Type B pancreatic cell (in vitro differentiated cells): ENCODE results near the gene TIMM10. TPM values are rescaled to one million over a fixed set of nuclear protein-coding genes. Genes with fewer than 3 reads are reported as not detected.

Experiments used
- DNase-seq: peaks from one replicate; pipeline ENCODE4 v3.0.0; 2021; ENCODE audit warnings: mixed read lengths; ENCODE audit not compliant: unreplicated experiment; ENCODE audit errors: extremely low spot score
- H3K27ac Mint-ChIP-seq: 2 replicates; pipeline ENCODE4 v1.8.0; 2021; ENCODE audit warnings: mild to moderate bottlenecking, mixed read lengths
- H3K27me3 Mint-ChIP-seq: 2 replicates; pipeline ENCODE4 v1.8.0; 2021; ENCODE audit warnings: mixed read lengths
- H3K36me3 Mint-ChIP-seq: 2 replicates; pipeline ENCODE4 v1.8.0; 2021; ENCODE audit warnings: mixed read lengths
- H3K4me1 Mint-ChIP-seq: one replicate; pipeline ENCODE4 v1.8.0; 2021; ENCODE audit warnings: mixed read lengths; ENCODE audit not compliant: unreplicated experiment
- H3K4me3 Mint-ChIP-seq: 2 replicates; pipeline ENCODE4 v1.8.0; 2021; ENCODE audit warnings: mild to moderate bottlenecking, mixed read lengths
- H3K9me3 Mint-ChIP-seq: 2 replicates; pipeline ENCODE4 v1.8.0; 2021; ENCODE audit warnings: mixed read lengths
- CTCF ChIP-seq: fragments of 200-600 bp; sonication (generic); conservative IDR thresholded peaks from 2 replicates; pipeline ENCODE4 v1.5.0; 2021; ENCODE audit warnings: antibody characterized with exemption, mild to moderate bottlenecking
- long read RNA-seq: library from polyadenylated mRNA; unstranded; transcript quantifications from one replicate; pipeline ENCODE4 v2.0.0, GENCODE V29; 2020
- total RNA-seq: library from RNA; stranded (reverse); gene quantifications from 2 replicates; pipeline ENCODE4 v1.2.1, GENCODE V29; 2021; ENCODE audit warnings: low replicate concordance

TIMM10 gene
- 57.9 and 64.2 TPM in 2 replicates for total RNA-seq
- long read RNA-seq, transcript TIMM10-201 (3 exons, 680 nt), result major isoform, 21 of 23 reads
- long read RNA-seq, partial matches to known transcripts, result 0 of 23 reads
- long read RNA-seq, other reads (novel, unspliced or antisense), result 0 of 23 reads

- H3K36me3 Mint-ChIP-seq, result no peaks in the 10 kb centered on the region
- DNase-seq, result peak; percentile 95
- H3K27ac Mint-ChIP-seq, result peak within 1 kb of the TSS; percentile 91
- peaks cover 16% of the 10 kb centered on the region for H3K4me1 Mint-ChIP-seq
- H3K4me3 Mint-ChIP-seq, result peak within 1 kb of the TSS; percentile 93
- TF ChIP-seq CTCF, result no peak
- no peaks in the 10 kb centered on the region for H3K9me3 Mint-ChIP-seq
- H3K27me3 Mint-ChIP-seq, result peaks cover 4% of the 10 kb centered on the region
Measured at GRCh38 chr11:57530596-57531507, at the start of gene TIMM10. Gene TIMM10 (minus strand): TSS chr11:57530754. CDS start chr11:57530189, 565 bp downstream.

GRCh38 chr11:57574061-57574460 is 43.5 kb upstream of the TIMM10 start:
- no peaks in the 10 kb centered on the region for H3K27me3 Mint-ChIP-seq
- no peak for TF ChIP-seq CTCF
- no peaks in the 10 kb centered on the region for H3K9me3 Mint-ChIP-seq
- no peak for DNase-seq
- no peaks in the 10 kb centered on the region for H3K36me3 Mint-ChIP-seq
- H3K4me1 Mint-ChIP-seq, result peaks cover 10% of the 10 kb centered on the region
- no peak overlapping the region for H3K27ac Mint-ChIP-seq
- no peak overlapping the region for H3K4me3 Mint-ChIP-seq

GRCh38 chr11:57571606-57572005 is 41.1 kb upstream of the TIMM10 start:
- Mint-ChIP-seq H3K27me3 (no peaks in the 10 kb centered on the region), H3K4me3 (no peak overlapping the region), H3K9me3 (no peaks in the 10 kb centered on the region), H3K27ac (no peak overlapping the region), H3K4me1 (peaks cover 24% of the 10 kb centered on the region), H3K36me3 (no peaks in the 10 kb centered on the region)
- DNase-seq, result no peak
- no peak for TF ChIP-seq CTCF

- peak; percentile 91 for DNase-seq
- H3K4me3 Mint-ChIP-seq, result peak overlapping the region; percentile 99
- H3K27me3 Mint-ChIP-seq, result no peaks in the 10 kb centered on the region
- peak overlapping the region; percentile 92 for H3K27ac Mint-ChIP-seq
- TF ChIP-seq CTCF, result peak; percentile 98
- no peaks in the 10 kb centered on the region for H3K36me3 Mint-ChIP-seq
- H3K9me3 Mint-ChIP-seq, result no peaks in the 10 kb centered on the region
- H3K4me1 Mint-ChIP-seq, result peaks cover 37% of the 10 kb centered on the region
Measured at GRCh38 chr11:57568330-57568766, 37.8 kb upstream of the TIMM10 start.

- no peak for TF ChIP-seq CTCF
- Mint-ChIP-seq H3K4me1 (peaks cover 38% of the 10 kb centered on the region), H3K4me3 (peak within 1 kb of the TSS; percentile 99), H3K27me3 (no peaks in the 10 kb centered on the region), H3K36me3 (peaks cover 2% of the 10 kb centered on the region), H3K9me3 (no peaks in the 10 kb centered on the region), H3K27ac (peak within 1 kb of the TSS; percentile 92)
- peak; percentile 77 for DNase-seq
Measured at GRCh38 chr11:57567515-57568329, 37.2 kb upstream of the TIMM10 start, which contains the start of gene UBE2L6. Gene UBE2L6 (minus strand): TSS chr11:57567672. CDS start chr11:57567611, 61 bp downstream.
